AG04449 (cell line): ENCODE measurements around the gene CYB561D2.

Source experiments
- CTCF ChIA-PET: fragments of 350-600 bp; formaldehyde crosslinking; extraction: SDS; loops from one replicate; lab custom pipeline; 2021; ENCODE audit warnings: antibody characterized with exemption; lab: Yijun Ruan, JAX
- POLR2A ChIA-PET: fragments of 400-600, 350-600 bp; formaldehyde crosslinking; extraction: SDS; loops from one replicate; lab custom pipeline; 2020; ENCODE audit warnings: antibody characterized with exemption, inconsistent platforms; lab: Yijun Ruan, JAX
- DNase-seq: peaks from one replicate; pipeline ENCODE4 v3.0.0-alpha.2; 2010; ENCODE audit warnings: low read depth, low spot score
- H3K4me3 ChIP-seq: 2 replicates; pipeline ENCODE4 v1.5.1; 2011; ENCODE audit warnings: low read depth, mild to moderate bottlenecking, control low read depth, low read length
- TF ChIP-seq, protein P1 (sequence below): IDR thresholded peaks from one replicate; pipeline ENCODE4 v1.5.1; 2011; ENCODE audit warnings: mild to moderate bottlenecking, moderate library complexity, low read length, control low read depth, inconsistent platforms; ENCODE audit not compliant: insufficient read depth; ENCODE audit errors: missing control alignments

The CYB561D2 gene

GRCh38 chr3:50325497-50326181 lies 25.0 kb upstream of the CYB561D2 start:
- H3K4me3 ChIP-seq = no peak overlapping the region
- TF ChIP-seq, protein P1, sequence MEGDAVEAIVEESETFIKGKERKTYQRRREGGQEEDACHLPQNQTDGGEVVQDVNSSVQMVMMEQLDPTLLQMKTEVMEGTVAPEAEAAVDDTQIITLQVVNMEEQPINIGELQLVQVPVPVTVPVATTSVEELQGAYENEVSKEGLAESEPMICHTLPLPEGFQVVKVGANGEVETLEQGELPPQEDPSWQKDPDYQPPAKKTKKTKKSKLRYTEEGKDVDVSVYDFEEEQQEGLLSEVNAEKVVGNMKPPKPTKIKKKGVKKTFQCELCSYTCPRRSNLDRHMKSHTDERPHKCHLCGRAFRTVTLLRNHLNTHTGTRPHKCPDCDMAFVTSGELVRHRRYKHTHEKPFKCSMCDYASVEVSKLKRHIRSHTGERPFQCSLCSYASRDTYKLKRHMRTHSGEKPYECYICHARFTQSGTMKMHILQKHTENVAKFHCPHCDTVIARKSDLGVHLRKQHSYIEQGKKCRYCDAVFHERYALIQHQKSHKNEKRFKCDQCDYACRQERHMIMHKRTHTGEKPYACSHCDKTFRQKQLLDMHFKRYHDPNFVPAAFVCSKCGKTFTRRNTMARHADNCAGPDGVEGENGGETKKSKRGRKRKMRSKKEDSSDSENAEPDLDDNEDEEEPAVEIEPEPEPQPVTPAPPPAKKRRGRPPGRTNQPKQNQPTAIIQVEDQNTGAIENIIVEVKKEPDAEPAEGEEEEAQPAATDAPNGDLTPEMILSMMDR = no peak
- POLR2A ChIA-PET = no interaction called here
- DNase-seq = no peak
- CTCF ChIA-PET = interaction anchor here (0.5 to 3.9 kb wide), 10 partner anchors 11 to 132 kb away, joined by 3 to 32 read pairs (median 6); partner anchors contain the start of genes HYAL3, NAA80 and RASSF1

- DNase-seq = no peak
- CTCF ChIA-PET = interaction anchor here (0.5 to 3.9 kb wide), 7 partner anchors 10 to 132 kb away, joined by 3 to 29 read pairs (median 4); partner anchors contain the start of genes HYAL3 and NAA80
- POLR2A ChIA-PET = no interaction called here
- TF ChIP-seq, protein P1 = no peak
- H3K4me3 ChIP-seq = no peak overlapping the region
Observed at GRCh38 chr3:50326182-50326541, 24.5 kb upstream of the CYB561D2 start.

- TF ChIP-seq, protein P1 = no peak
Observed at GRCh38 chr3:50327129-50327528, 23.5 kb upstream of the CYB561D2 start.

DNA sequence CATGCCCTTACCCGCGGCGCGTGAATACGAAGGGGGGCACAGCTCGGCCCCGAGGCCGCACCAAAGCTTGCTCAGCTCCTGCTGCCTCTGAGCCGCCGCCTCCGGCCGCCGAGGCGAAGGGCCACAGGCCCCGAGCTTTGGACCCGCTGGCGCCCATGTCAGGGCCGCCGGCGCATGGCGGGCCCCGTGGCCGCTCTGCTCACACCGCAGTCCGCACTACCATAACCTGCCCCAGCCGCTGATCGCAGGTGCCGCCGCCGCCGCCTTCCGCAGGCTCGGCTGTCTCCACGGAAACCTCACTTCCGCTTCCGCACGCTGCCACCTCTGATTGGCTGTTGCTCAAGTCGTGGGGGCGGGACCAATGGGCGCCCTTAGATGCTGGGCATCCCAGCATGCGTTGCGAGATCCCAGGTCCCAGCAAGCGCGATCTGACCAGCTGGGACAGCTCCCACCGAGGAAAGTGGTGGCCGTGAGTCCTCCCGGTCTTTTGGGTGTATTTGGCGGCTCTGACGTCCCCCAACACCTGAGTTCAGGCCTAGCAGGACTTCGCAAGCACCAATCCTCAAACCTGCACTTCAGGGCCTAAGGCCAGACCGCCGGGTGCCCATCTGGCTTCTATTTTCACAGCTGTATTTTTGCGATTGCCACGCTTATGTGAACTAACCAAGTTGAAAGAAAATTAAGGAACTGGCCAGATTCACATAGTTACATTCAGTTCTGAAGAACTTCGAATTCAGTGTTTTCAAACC lies 22.5 kb upstream of the CYB561D2 start, which contains the start of gene TUSC2:
TUSC2 (minus strand) TSS at position 281 of the 749 bp plus-strand sequence; CDS start at position 157, 124 bp downstream.
- peak; percentile 64 for DNase-seq
- TF ChIP-seq, protein P1 = no peak
- H3K4me3 ChIP-seq = peak within 1 kb of the TSS; percentile 83
- ChIA-PET POLR2A (interaction anchor here (0.6 to 2.2 kb wide), 6 partner anchors 9 to 231 kb away, joined by 3 to 31 read pairs (median 4); partner anchors contain the start of gene IFRD2), CTCF (interaction anchor here (1.6 to 3.9 kb wide), 5 partner anchors 9 to 134 kb away, joined by 5 to 29 read pairs (median 7); no protein-coding TSS in a partner anchor)

More at GRCh38 chr3:50327129-50327528, 23.5 kb upstream of the CYB561D2 start:
- H3K4me3 ChIP-seq = peak overlapping the region; percentile 83
- CTCF ChIA-PET = interaction anchor here (0.8 to 3.9 kb wide), 6 partner anchors 10 to 133 kb away, joined by 3 to 29 read pairs (median 6); partner anchors contain the start of genes HYAL3 and NAA80
- DNase-seq = no peak
- POLR2A ChIA-PET = interaction anchor here (0.6 to 2.2 kb wide), 4 partner anchors 9 to 63 kb away, joined by 3 to 31 read pairs (median 6); partner anchors contain the start of gene IFRD2

GRCh38 chr3:50330330-50330729 lies 20.3 kb upstream of the CYB561D2 start:
- no peak overlapping the region for H3K4me3 ChIP-seq
- TF ChIP-seq, protein P1 = no peak
- DNase-seq = no peak
- ChIA-PET CTCF (interaction anchor here (1.9 kb wide), 1 partner anchor 9 kb away, joined by 7 read pairs; the partner anchor contains the start of gene HYAL2), POLR2A (no interaction called here)
